ENCODE data around the gene CHIT1. TPM values are rescaled to one million over a fixed set of nuclear protein-coding genes. Genes with fewer than 3 reads are reported as not detected.
"Not testable (repeated sequence)": the region's sequence is repeated elsewhere in the genome, so short reads cannot be mapped to it uniquely, and the experiment has no call there.

The CHIT1 gene
- total RNA-seq, 4 donors from 2014 or later, result 0.39 to 0.42 TPM; not detected in 2

GRCh38 chr1:203250911-203251310, 21.4 kb upstream of the CHIT1 start:
- Histone ChIP-seq H3K9me3 (peaks cover 0 to 18% (median 0%) of the 10 kb centered on the region in 4 donors), H3K36me3 (no peaks in the 10 kb centered on the region), H3K4me1 (no peaks in the 10 kb centered on the region), H3K27ac (no peak overlapping the region), H3K4me3 (no peak overlapping the region), H3K27me3 (no peaks in the 10 kb centered on the region)
- no peak for DNase-seq (ENCODE audit: low spot score in 2 of 2)
- 31 to 32% methylated on average over 2 of the region's 2 CpGs for WGBS, 2 donors
- TF ChIP-seq POLR2A (IDR thresholded peaks at IDR 0.05) (no peak), EP300 (IDR thresholded peaks at IDR 0.05) (no peak), CTCF (IDR thresholded peaks at IDR 0.05) (no peak)

DNA sequence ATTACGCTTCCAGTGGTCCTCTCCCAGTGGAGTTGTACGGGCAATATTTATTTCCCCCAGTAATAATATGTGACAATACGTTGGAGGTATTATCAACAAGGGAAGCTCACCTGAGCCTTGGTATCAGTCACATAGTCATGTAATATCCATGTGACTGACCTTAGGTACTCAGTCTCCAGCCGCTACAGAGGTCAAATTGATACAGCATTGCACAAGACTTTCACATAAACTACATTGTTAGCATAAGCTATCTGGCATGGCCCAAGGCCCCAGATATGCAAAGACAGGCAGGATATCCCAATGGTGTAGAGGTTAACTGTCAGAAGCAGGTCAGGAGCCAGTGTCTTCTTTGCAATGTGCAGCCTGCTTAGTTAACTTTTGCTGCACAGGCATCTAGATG, 15.3 kb upstream of the CHIT1 start:
- Histone ChIP-seq H3K4me3 (no peak overlapping the region), H3K36me3 (no peaks in the 10 kb centered on the region), H3K27ac (no peak overlapping the region), H3K9me3 (peaks cover 0 to 3% (median 0%) of the 10 kb centered on the region in 4 donors), H3K4me1 (no peaks in the 10 kb centered on the region), H3K27me3 (no peaks in the 10 kb centered on the region)
- no peak for DNase-seq (ENCODE audit: low spot score in 2 of 2)
- no peak for TF ChIP-seq EP300 (IDR thresholded peaks at IDR 0.05)
- no peak for TF ChIP-seq CTCF (IDR thresholded peaks at IDR 0.05)
- TF ChIP-seq POLR2A (IDR thresholded peaks at IDR 0.05), result no peak
- 65 to 71% methylated on average over 4 of the region's 4 CpGs for WGBS, 2 donors

DNA sequence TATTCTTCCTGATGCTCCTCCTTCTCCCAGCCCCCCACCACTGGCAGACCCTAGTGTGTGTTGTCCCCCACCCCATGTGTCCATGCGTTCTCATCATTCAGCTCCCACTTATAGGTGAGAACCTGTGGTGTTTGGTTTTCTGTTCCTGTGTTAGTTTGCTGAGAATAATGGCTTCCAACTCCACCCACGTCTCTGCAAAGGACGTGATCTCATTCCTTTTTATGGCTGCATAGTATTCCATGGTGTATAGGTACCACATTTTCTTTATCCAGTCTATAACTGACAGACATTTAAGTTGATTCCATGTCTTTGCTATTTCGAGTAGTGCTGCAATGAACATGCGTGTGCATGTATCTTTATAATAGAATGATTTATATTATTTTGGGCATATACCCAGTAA, 12.2 kb upstream of the CHIT1 start:
- H3K36me3 ChIP-seq; H3K9me3 ChIP-seq; H3K27me3 ChIP-seq; DNase-seq (ENCODE audit: low spot score in 2 of 2); H3K4me1 ChIP-seq; H3K4me3 ChIP-seq; H3K27ac ChIP-seq: not testable (repeated sequence)
- 88 to 89% methylated on average over 5 of the region's 5 CpGs for WGBS, 2 donors

DNA sequence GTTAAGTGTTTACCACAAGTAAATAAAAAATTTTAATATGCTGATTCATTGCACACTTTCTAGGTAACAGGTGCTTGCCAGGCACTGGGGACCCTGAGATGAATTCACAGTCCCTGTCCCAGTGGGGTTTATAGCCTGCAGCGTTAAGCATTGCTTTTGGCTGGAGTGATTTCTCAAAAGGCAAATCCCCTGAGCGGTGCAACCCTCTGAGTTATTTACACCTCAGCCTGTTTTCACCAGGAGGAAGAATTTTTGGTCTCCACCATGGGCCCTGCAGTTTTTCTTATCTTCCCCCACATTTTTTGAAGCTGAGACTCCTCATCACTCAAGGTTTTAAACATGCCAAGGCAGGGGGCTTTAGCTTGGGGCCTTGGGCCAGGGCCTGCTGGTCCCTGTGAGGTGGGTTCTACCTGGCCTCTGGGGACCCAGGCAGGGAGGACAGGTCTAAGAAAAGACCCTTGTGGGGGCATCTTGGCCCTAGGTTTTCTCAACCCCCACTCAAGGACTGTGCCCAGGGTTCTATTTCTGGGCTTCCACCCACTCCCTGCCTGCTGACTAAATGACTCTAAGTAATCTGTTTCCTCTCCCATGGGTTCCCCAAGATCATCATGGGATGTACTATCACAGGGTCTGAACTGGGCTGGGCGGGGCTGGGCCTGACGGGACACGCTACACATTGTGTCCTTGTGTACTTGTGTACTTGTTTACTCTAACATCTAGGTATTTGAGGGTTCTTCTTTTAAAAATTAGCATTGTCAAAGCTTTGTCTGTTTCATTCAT, 10.2 kb upstream of the CHIT1 start:
- no peak for DNase-seq (ENCODE audit: low spot score in 2 of 2)
- Histone ChIP-seq H3K9me3 (peaks cover 0 to 18% (median 3%) of the 10 kb centered on the region in 4 donors), H3K27ac (no peak overlapping the region), H3K36me3 (no peaks in the 10 kb centered on the region), H3K27me3 (no peaks in the 10 kb centered on the region), H3K4me3 (no peak overlapping the region), H3K4me1 (no peaks in the 10 kb centered on the region)
- 56 to 65% methylated on average over 5 of the region's 5 CpGs for WGBS, 2 donors
- no peak for TF ChIP-seq CTCF (IDR thresholded peaks at IDR 0.05)
- TF ChIP-seq POLR2A (IDR thresholded peaks at IDR 0.05), result no peak
- TF ChIP-seq EP300 (IDR thresholded peaks at IDR 0.05), result no peak

DNA sequence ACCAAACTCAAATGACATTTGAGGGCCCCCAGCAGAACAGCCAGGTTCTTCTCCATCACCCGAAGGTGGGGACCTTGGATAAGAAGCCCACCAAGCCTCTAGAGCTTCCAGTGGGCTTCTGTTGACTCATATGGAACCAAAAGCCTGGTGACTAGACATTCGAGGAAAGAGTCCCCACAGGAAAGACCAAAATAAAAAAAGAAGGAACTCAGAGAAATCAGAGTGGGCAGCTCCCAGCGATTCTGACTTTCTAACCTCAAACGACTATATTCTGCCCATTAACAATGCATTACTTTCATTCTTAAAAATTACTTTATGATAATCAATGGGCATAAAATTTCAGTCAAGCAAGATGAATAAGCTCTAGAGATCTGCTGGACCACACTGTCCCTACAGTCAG, 9.6 kb upstream of the CHIT1 start:
- Histone ChIP-seq H3K9me3 (peaks cover 0 to 22% (median 3%) of the 10 kb centered on the region in 4 donors), H3K27ac (no peak overlapping the region), H3K27me3 (no peaks in the 10 kb centered on the region), H3K36me3 (no peaks in the 10 kb centered on the region), H3K4me1 (no peaks in the 10 kb centered on the region), H3K4me3 (no peak overlapping the region)
- 39 to 56% methylated on average over 4 of the region's 4 CpGs for WGBS, 2 donors
- no peak for DNase-seq (ENCODE audit: low spot score in 2 of 2)
- no peak for TF ChIP-seq POLR2A (IDR thresholded peaks at IDR 0.05)

GRCh38 chr1:203238535-203238934, 9.1 kb upstream of the CHIT1 start:
- Histone ChIP-seq H3K36me3 (no peaks in the 10 kb centered on the region), H3K4me1 (no peaks in the 10 kb centered on the region), H3K27me3 (no peaks in the 10 kb centered on the region), H3K9me3 (peaks cover 0 to 26% (median 3%) of the 10 kb centered on the region in 4 donors), H3K4me3 (no peak overlapping the region), H3K27ac (no peak overlapping the region)
- TF ChIP-seq EP300 (IDR thresholded peaks at IDR 0.05) (no peak), CTCF (IDR thresholded peaks at IDR 0.05) (no peak)
- DNase-seq (ENCODE audit: low spot score in 2 of 2), result no peak

DNA sequence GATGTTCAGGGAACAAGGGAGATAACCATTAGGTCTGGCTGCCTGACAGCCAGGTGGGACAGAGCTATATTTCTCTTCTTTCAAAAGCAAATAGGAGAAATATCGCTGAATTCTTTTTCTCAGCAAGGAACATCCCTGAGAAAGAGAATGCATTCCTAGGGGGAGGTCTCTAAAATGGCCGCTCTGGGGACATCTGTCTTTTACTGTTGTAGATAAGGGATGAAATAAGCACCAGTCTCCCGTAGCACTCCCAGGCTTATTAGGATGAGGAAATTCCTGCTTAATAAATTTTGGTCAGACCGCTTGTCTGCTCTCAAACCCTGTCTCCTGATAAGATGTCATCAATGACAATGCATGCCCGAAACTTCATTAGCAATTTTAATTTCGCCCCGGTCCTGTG, 5.4 kb upstream of the CHIT1 start:
- not testable (repeated sequence) for H3K4me3 ChIP-seq; H3K4me1 ChIP-seq; H3K27me3 ChIP-seq; DNase-seq (ENCODE audit: low spot score in 2 of 2); H3K27ac ChIP-seq; H3K36me3 ChIP-seq
- WGBS, 2 donors, result 87 to 88% methylated on average over 7 of the region's 7 CpGs
- H3K9me3 ChIP-seq, result peaks cover 0 to 26% (median 3%) of the 10 kb centered on the region in 4 donors

Data from tibial nerve (tissue), 4 donors.